CMK (cell line): Measurements from ENCODE around the gene RASL10A.
"Not testable (repeated sequence)": the region's sequence is repeated elsewhere in the genome, so short reads cannot be mapped to it uniquely, and the experiment has no call there.

Source experiments
- DNase-seq: peaks from one replicate; pipeline ENCODE4 v3.0.0-alpha.2; 2010; ENCODE audit warnings: low read depth

RASL10A gene

GRCh38 chr22:29315286-29316140 is at the start of gene RASL10A:
Gene RASL10A (minus strand): TSS chr22:29315697. CDS start chr22:29315246, 451 bp downstream.
- DNase-seq: peak; percentile 45

DNA sequence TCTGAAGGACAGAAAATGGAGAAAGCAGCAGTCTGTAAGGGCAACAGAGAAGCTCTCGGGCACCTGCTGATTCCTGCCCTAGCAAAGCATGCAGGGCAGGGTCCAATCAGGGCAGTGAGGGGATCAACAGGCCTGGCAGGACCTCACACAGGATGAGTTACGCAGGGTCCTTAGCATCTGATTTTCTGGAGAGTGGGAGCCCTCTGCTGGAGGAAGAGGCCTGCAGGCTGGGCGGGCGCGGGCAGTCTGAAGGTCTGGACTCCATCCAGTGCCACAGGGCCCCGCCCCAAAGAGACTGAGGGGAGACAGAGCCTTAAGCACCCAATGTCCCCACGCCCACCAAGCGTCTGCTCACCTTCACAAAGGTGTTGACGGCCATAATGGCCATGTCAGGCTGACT is 44.0 kb upstream of the RASL10A start:
- DNase-seq: no peak

GRCh38 chr22:29357193-29357890 is 41.8 kb upstream of the RASL10A start:
- not testable (repeated sequence) for DNase-seq

DNA sequence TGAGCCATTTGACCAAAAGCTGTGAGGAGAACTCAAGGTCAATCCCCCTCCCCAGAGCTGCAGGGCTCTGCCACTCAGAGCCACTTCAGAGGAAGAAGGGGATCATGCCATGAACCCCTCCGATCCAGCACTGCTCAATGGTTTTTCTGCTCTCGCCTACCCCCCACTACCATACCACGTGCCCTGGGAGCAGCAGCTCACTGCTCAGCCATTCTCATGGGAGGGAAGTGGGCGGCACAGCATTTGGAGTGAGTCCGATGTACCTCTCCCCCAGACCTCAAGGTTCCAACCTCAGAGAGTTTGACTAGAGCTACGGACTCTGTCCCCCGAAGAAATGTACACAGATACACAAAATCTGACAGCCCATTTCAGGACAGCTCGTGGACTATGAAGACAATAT is 38.4 kb upstream of the RASL10A start:
- DNase-seq: no peak

GRCh38 chr22:29353286-29353685 is 37.8 kb upstream of the RASL10A start:
- no peak for DNase-seq

GRCh38 chr22:29352778-29353177 is 37.3 kb upstream of the RASL10A start:
- no peak for DNase-seq

GRCh38 chr22:29351891-29352290 is 36.4 kb upstream of the RASL10A start:
- no peak for DNase-seq

- DNase-seq: no peak
These were observed 35.5 kb upstream of the RASL10A start for GRCh38 chr22:29351042-29351441.

- DNase-seq: no peak
These were observed 33.5 kb upstream of the RASL10A start for GRCh38 chr22:29348956-29349355.

- DNase-seq: no peak
These were observed 32.5 kb upstream of the RASL10A start for GRCh38 chr22:29348041-29348440.

DNA sequence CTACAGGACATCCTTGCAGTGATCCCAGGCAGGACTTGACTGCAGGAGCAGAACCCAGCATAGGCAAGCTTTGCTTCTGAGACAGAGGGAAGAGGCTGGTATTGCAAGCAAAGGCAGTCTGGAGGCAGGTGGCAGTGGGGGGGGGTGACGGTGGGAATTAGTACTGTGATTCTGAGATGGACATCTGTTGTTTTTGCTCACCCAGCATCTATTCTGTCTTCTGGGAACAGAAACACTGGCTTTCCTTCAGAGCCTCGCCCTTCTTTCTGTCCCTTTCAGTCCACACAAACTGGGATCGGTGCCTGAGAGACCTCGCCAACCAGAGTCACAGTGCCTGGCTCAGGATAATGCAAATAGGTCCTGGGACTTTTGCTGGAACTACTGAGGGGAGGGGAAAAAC is 31.2 kb upstream of the RASL10A start:
- DNase-seq: no peak

DNA sequence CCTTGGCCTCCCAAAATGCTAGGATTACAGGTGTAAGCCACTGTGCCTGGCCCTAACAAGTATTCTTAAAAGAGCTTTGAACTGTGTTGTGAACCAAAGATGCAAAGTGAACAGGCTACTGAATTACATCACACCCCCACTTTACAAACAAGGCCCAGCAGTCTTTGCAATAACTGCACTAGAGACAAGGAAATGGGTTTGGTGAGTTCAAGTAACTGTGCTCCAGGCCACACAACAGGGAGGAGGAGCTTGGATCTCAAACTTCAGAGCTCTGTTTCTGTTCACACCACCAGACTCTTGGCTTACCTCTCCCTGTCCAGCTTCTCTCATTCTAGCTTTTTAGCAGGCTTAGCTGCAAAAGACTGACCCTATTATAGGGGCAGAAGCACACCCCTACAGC is 30.4 kb upstream of the RASL10A start:
- DNase-seq: no peak

- not testable (repeated sequence) for DNase-seq
These were observed 29.4 kb upstream of the RASL10A start for GRCh38 chr22:29344889-29345288.

GRCh38 chr22:29344137-29344536 is 28.6 kb upstream of the RASL10A start:
- DNase-seq: no peak

DNA sequence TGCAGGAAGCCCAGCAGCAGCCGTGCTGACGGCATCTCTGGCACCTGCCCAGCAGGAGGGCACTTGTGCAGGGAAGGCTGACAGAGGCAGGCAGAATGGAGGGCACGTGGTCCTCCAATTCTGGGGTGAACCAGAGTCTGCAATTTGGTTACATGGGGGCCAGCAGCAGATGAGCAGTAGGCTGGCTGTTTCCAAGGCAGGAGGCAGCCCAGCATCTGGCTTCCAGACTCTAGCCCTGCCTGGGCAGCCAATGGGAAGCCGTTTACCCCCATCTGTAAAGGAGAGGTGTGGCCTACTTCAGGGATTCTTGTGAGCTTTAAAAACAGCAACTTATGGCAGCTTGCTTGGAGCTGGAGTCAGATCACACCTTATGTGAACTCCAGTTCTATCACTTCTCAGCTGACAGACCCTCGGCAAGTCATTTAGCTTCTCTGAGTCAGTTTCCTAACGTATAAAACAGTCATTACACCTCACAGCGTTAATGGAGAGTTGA is 27.9 kb upstream of the RASL10A start:
- DNase-seq: no peak

- DNase-seq: no peak
These were observed 27.2 kb upstream of the RASL10A start for GRCh38 chr22:29342577-29343312.

DNA sequence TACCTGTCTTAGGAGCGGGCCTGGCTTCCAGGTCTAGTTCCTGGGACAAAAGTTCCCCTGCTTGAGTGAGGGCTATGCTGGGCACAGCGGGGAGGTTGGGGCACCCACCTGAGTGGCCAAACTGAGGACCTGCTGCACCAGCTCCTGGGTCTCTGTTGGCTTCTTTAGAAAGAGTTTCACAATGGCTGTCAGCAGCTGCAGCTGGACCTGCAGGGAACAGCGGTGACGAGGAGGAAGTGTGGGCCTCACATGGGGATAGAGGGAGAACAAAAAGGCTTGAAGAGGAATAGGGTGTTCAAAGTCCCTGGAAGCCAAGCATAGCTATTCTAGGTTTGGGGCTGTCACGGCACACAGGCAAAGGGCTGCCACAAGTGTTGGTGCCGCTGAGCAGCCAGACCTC is 26.7 kb upstream of the RASL10A start:
- DNase-seq: no peak

- no peak for DNase-seq
These were observed 26.3 kb upstream of the RASL10A start for GRCh38 chr22:29341849-29342127.

DNA sequence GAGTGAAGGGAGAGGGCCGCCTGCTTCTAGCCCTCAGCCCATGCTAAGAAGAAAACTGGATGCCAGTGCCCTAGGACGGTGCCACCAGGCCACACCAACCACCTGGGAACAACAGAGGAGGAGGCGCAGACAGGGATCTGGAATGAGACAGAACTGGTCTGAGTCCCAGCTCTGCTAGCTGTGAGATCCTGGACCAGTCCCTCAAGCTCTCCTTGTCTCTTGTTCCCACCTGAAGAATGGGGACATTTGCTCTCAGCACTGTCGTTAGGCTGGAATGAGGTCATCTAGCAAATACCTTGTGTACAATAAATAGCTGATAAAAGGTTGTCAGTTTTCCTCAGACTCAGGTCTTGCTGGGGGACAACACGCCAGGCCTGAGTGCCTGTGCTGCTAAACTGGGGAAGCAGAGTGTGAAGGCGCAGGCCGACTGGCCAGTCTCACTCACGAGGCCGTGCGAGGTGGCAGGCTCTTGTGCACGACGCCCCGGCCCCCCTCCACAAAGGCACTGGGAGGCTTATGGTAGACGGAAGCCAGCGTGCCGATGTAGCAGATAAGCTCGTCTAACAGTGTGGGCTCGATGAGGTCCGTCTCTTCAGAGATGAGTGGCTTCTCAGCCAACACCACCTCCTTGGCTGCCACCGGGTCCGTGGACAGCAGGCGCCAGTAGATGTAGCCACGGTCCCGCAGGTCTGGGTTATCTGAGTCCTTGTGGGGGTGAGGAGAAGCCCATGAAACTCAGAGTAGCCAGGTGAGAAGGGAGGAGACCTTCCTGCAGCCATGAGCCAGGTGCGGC is 25.8 kb upstream of the RASL10A start:
- no peak for DNase-seq

DNA sequence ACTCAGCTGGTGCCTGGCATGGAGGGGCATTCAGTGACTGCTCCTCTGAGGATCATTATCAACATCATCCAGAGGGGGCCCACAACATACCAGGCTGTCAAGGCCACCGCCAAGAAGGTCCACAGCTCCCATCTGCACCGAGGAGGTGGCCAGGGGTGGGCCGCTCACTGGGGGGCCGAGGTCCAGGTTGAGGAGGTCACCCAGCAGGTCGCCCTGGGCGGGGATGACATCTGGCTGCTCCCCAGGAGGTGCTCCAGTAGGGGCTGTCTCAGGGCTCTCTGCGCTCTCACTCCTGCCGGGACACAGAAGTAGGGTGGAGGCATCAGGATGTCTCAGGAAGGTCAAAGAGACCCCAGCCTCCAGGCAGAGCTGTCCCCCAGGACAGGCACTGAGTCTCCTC is 25.1 kb upstream of the RASL10A start:
- DNase-seq: no peak

DNA sequence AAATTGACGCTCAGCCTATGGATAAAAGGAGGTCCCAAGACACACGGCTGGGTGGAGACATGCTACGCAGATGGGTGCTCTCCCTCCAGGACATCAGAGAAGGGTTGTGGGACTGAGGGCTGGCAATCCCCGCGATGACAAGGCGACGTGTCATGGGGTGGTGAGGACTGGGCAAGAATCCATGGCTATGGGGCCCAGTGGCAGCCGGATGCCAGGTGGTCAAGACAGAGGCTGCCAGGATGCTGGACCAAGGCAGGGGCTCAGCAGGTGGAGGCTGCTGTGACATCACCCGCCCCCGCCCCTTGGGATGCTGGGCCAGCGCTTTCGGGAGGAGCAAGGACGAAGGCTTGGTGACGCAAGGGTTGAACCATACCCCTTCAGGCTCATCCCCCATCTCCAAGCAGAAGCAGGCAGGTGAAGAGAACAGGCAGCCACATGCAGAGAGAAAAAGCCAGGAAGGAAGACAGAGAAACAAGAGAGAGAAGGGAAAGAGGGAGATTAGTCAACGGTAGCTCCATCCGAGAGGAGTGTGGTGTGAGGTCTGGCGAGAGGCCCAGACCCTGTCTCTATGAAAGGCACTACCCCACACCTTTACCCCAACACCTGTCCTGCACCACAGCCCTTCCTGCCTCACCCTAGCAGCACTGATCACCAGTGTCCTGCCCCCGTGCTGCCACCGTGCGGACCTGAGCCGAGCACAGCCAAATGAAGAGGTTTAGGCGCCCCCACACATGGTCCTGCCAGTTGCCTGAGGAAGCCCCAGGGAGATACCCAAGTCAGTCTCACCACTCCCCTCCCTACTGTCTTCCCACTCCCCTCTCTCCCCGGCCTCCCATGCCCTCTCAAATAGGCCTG is 24.1 kb upstream of the RASL10A start:
- DNase-seq: no peak
